ENCODE results near the gene WAS. TPM values are rescaled to one million over a fixed set of nuclear protein-coding genes. Genes with fewer than 3 reads are reported as not detected.

Gene WAS
- total RNA-seq, 1 experiment from 2014 or later = 0.42 TPM

GRCh38 chrX:48702716-48703115 is 19.1 kb downstream of the WAS start:
- DNase-seq (ENCODE audit: low read depth, low spot score) = no peak
- in situ Hi-C loops (cut with HindIII; ENCODE audit: low pct_unique_long_range_greater_than_20kb, low sequenced_read_pairs) = no loop called here

GRCh38 chrX:48703228-48703627 is 19.6 kb downstream of the WAS start:
- in situ Hi-C loops (cut with HindIII; ENCODE audit: low pct_unique_long_range_greater_than_20kb, low sequenced_read_pairs) = no loop called here
- no peak for DNase-seq (ENCODE audit: low read depth, low spot score)

DNA sequence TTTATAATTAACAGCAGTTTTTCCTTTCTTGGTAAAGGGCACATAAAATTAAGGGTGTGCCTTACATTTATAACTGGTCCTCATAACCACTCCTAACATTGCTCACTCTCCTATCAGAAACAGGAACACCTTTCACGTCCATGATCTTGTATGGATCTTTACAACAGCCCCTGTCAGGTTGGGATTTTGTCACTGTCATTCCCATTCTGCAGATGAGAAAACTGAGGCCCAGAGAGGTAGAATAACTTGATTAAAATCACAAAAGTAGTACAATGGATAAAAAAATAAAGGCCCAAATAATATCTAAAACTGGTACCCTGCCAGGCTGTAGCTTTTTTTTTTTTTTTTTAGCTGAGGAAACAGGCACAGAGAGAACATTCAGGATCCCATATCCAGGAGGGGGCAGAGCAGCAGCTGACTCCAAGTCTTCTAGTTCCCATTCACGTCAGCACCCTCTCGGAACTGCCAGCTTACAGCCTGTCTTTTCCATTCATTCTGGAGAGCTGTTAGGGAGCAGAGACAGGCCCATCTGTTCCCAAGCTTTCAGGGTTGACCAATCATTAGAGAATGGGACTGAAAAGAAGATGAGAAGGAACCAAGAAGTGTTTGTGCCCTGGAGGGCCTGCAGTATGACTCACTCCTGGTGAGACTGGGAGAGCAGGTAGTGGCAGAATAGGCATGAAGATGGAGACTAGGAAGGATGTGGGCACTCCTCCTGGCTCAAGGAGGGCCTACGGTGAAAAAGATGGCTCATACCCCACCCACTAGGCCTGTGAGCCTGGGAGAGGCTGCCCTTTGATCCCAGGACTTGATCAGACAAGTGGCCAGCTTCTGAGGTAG is 20.3 kb downstream of the WAS start:
- DNase-seq (ENCODE audit: low read depth, low spot score) = peak; percentile 75
- in situ Hi-C loops (cut with HindIII; ENCODE audit: low pct_unique_long_range_greater_than_20kb, low sequenced_read_pairs) = no loop called here

DNA sequence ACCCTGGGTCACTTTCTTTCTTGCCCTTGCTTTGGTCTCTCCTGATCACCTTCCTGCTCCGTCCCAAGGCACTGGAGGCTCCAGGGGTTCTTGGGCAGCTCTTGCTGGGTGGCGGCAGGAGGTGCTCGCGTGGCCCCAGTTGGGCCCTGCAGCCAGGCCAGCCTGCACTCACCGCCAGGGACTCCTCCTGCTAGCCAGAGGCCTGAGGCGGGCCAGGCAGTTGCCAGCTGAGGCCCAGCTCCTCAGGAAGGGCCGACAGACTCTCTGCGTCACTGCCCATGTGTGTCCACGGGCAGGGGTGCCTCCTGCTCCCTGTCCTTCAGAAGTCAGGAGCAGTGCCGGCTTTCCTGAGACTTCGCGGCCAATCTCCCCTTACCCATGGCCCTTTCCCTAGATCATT is 22.3 kb downstream of the WAS start:
- DNase-seq (ENCODE audit: low read depth, low spot score) = no peak
- in situ Hi-C loops (cut with HindIII; ENCODE audit: low pct_unique_long_range_greater_than_20kb, low sequenced_read_pairs) = no loop called here

DNA sequence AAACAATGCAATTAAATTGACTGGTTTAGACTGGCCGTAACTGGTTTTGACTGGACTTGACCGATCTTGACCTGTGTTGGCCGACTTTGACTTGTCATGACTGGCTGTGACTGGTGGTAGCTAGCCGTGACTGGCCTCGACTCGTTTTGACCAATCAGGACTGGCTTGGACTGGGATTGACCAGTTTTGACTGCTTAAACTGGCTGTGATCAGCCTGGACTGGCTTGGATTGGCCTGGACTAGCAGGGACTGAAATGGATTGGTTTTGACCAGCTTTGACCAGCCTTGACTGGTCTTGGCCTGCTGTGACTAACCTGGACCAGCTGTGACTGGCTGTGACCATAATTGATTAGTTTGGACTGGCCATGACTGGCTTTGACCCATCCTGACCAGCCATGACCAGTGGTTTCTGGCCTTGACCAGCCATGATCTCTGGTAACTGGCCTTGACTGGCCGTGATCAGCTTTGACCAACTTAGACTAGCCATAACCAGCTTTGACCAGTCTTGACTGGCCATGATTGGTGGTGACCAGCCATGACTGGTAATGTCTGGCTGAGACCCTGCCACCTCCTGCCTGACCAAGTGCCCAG is 26.0 kb downstream of the WAS start:
- DNase-seq (ENCODE audit: low read depth, low spot score) = no peak
- in situ Hi-C loops (cut with HindIII; ENCODE audit: low pct_unique_long_range_greater_than_20kb, low sequenced_read_pairs) = no loop called here

DNA sequence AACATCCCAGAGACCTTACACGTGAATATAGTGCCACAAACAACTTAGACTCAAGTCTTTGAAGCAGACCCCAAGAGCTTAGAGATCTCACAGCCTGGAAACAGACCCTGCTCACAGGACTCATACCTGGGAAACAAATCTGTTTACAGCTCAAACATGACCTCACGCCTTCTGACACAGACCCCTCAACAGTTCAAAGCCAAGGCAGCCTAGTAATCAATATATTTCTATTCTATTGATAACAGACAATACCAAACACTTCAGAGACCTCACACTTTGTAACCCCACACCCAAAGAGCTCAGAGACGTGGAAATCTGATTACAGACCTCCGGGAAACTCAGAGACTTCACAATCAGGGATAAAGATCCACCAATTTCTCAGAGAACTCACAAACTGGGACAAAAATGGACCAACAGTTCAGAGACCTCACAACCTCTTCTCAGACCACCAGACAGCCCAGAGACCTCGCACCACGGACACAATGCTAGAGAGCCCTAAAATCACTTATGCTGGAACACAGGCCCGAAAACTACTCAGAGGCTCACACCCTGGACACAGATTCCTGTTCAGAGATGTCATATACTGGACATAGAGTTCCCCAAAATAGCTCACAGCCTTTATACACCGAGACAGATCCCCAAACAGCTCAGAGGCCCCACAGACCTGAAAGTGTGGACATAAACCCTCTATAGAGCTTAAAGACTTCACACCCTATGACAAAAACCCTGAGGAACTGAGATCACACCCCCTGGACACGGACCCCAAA is 27.7 kb downstream of the WAS start:
- no peak for DNase-seq (ENCODE audit: low read depth, low spot score)
- in situ Hi-C loops (cut with HindIII; ENCODE audit: low pct_unique_long_range_greater_than_20kb, low sequenced_read_pairs) = no loop called here

GRCh38 chrX:48711929-48712505 is 28.4 kb downstream of the WAS start:
- in situ Hi-C loops (cut with HindIII; ENCODE audit: low pct_unique_long_range_greater_than_20kb, low sequenced_read_pairs) = no loop called here
- DNase-seq (ENCODE audit: low read depth, low spot score) = no peak

- no peak for DNase-seq (ENCODE audit: low read depth, low spot score)
- in situ Hi-C loops (cut with HindIII; ENCODE audit: low pct_unique_long_range_greater_than_20kb, low sequenced_read_pairs) = no loop called here
Measured at GRCh38 chrX:48713847-48714246, 30.2 kb downstream of the WAS start.

DNA sequence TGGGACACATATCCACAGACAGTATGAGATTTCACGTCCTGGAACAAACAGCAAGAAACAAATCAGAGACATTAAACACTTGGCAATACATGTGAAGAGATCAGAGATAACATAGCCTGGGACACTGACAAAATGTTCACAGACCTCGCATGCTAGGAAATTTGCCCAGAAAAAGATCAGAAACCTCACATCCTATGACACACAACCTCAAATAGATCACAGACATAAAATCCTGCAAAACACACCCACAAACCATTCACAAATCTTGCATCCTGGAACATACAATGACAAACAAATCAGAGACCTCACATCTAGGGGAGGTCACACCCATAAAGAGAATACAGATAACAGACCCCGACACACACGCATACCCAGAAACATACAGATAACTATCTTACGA is 31.0 kb downstream of the WAS start:
- no peak for DNase-seq (ENCODE audit: low read depth, low spot score)
- in situ Hi-C loops (cut with HindIII; ENCODE audit: low pct_unique_long_range_greater_than_20kb, low sequenced_read_pairs) = no loop called here

DNA sequence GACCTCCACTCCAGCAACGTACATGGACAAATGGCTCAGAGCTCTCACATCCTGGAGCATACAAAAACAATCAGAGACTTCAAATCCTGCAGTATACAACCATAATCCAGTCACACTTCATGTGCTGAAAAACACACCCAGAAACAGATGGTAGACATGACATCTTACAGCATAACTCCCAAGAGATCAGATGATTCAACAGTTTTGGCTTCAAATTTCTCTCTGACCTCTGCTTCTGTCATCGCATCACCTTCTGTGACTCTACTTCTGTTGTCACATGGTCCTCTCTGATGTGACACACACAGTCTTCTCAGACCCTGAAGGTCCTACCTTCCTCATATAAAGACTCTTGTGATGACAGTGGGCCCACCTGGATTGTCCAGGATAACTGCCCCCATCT is 31.5 kb downstream of the WAS start:
- DNase-seq (ENCODE audit: low read depth, low spot score) = no peak
- in situ Hi-C loops (cut with HindIII; ENCODE audit: low pct_unique_long_range_greater_than_20kb, low sequenced_read_pairs) = no loop called here

DNA sequence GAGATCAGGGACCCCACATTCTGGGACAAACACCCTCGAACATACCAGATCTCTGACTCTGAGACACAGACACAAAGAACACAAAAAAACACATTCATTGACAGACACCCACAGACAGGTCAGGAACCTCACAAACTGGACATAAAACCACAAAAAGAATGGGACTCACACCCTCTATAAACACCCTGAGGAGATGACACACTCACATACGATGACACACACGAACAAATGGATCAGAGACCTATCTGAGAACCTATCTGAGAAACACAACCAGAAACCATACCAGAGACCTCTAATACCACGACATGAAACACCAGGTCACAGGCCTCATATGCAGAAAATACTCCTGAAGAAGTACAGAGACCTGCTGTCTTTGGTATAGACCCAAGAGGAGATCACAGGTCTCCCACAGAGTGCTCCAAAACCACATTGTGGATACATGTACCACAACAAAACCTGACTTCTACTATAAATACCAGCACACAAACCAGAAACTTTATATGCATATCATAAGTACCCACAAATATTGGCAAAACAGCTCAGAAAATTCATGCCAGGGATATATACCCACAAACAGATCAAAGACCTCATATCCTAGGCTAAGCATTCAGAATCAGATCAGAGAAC is 32.4 kb downstream of the WAS start:
- no peak for DNase-seq (ENCODE audit: low read depth, low spot score)
- in situ Hi-C loops (cut with HindIII; ENCODE audit: low pct_unique_long_range_greater_than_20kb, low sequenced_read_pairs) = no loop called here

- in situ Hi-C loops (cut with HindIII; ENCODE audit: low pct_unique_long_range_greater_than_20kb, low sequenced_read_pairs) = no loop called here
- no peak for DNase-seq (ENCODE audit: low read depth, low spot score)
Measured at GRCh38 chrX:48719958-48720357, 36.4 kb downstream of the WAS start.

DNA sequence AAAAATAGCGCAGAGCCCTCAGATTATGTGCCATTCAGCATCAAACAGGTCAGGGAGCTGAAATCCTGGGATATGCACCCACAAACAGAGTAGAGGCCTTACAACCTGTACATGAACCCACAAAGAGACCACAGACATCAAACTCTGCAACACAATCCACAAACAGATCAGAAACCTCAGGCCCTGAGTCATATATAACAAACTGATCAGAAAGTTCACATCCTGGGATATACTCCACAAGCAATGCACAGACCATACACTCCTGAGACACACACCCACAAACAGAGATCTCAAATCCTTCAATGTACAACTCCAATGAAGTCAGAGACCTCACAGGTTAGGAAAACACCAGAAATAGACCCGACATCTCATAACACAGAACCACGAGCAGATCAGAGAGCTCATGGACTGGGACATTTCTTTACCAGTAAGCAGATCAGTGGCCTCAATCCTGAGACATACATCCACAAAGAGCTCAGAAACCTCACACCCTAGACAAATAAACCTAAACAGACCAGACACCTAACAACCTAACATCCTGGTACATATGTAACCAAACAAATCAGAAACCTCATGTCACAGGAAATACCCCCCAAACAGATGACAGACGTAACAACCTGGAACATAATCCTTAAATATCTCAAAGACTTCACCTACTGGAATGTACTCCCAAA is 37.1 kb downstream of the WAS start:
- in situ Hi-C loops (cut with HindIII; ENCODE audit: low pct_unique_long_range_greater_than_20kb, low sequenced_read_pairs) = no loop called here
- DNase-seq (ENCODE audit: low read depth, low spot score) = no peak

GRCh38 chrX:48721916-48722315 is 38.3 kb downstream of the WAS start:
- in situ Hi-C loops (cut with HindIII; ENCODE audit: low pct_unique_long_range_greater_than_20kb, low sequenced_read_pairs) = no loop called here
- no peak for DNase-seq (ENCODE audit: low read depth, low spot score)

DNA sequence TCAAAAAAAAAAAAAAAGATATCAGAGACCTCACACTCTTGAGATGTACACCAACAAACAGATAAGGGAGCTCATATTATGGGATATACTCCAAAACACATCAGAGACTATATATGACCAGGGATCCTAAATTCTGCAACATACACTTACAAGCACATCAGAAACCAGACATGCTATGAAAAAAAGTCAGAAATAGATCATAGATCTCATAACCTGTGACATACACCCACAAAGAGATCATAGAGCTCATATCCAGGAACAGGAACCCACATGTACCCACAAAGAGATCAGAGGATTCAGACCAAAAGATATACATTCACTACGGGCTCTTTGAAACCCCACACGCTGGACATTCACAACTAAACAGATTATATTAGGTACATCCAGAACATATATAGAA is 43.0 kb downstream of the WAS start:
- in situ Hi-C loops (cut with HindIII; ENCODE audit: low pct_unique_long_range_greater_than_20kb, low sequenced_read_pairs) = no loop called here
- no peak for DNase-seq (ENCODE audit: low read depth, low spot score)

GRCh38 chrX:48728653-48729052 is 45.1 kb downstream of the WAS start:
- in situ Hi-C loops (cut with HindIII; ENCODE audit: low pct_unique_long_range_greater_than_20kb, low sequenced_read_pairs) = no loop called here
- DNase-seq (ENCODE audit: low read depth, low spot score) = no peak

DNA sequence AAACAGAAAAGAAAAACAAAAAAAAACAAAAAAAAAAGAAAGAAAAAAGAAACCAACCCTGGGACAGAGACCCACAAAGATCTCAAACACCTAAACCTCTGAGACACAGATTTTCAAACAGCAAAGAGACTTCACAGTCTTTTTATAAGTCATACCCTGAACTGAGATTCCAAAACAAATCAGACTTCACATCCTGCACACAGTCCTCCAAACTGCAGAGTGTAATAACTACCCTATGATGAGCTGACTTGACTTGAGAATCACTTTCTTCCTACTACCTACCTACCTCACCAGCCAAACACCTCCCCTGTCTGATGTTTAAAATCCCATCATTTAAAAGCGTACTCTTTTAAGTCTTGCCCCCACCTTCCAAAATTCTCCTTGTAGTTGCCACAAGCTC is 52.7 kb downstream of the WAS start:
- DNase-seq (ENCODE audit: low read depth, low spot score) = no peak
- in situ Hi-C loops (cut with HindIII; ENCODE audit: low pct_unique_long_range_greater_than_20kb, low sequenced_read_pairs) = no loop called here

- in situ Hi-C loops (cut with HindIII; ENCODE audit: low pct_unique_long_range_greater_than_20kb, low sequenced_read_pairs) = no loop called here
- no peak for DNase-seq (ENCODE audit: low read depth, low spot score)
Measured at GRCh38 chrX:48736878-48737212, 53.2 kb downstream of the WAS start.

Data from SK-MEL-5 (cell line).